ENCODE results near the gene WDR88. TPM values are rescaled to one million over a fixed set of nuclear protein-coding genes. Genes with fewer than 3 reads are reported as not detected.

WDR88 gene
- total RNA-seq, 1 donor from 2014 or later, result not detected

- no peaks in the 10 kb centered on the region for H3K9me3 Mint-ChIP-seq (ENCODE audit: unreplicated experiment)
- TF ChIP-seq CTCF (IDR thresholded peaks at IDR 0.05; ENCODE audit: unreplicated experiment), result no peak
- no peak overlapping the region for H3K27ac Mint-ChIP-seq (ENCODE audit: unreplicated experiment)
- no peaks in the 10 kb centered on the region for H3K36me3 Mint-ChIP-seq (ENCODE audit: low read depth, unreplicated experiment)
- no peak for DNase-seq (ENCODE audit: low spot score)
- H3K4me1 Mint-ChIP-seq (ENCODE audit: unreplicated experiment), result peaks cover 6% of the 10 kb centered on the region
- H3K4me3 Mint-ChIP-seq (ENCODE audit: unreplicated experiment), result no peak overlapping the region
- peaks cover 8% of the 10 kb centered on the region for H3K27me3 Mint-ChIP-seq (ENCODE audit: unreplicated experiment)
These were observed 71.6 kb downstream of the WDR88 start for GRCh38 chr19:33203529-33203928.

GRCh38 chr19:33204136-33204973, 72.4 kb downstream of the WDR88 start:
- Mint-ChIP-seq H3K36me3 (ENCODE audit: low read depth, unreplicated experiment) (no peaks in the 10 kb centered on the region), H3K27me3 (ENCODE audit: unreplicated experiment) (peaks cover 8% of the 10 kb centered on the region), H3K4me1 (ENCODE audit: unreplicated experiment) (peaks cover 7% of the 10 kb centered on the region), H3K9me3 (ENCODE audit: unreplicated experiment) (no peaks in the 10 kb centered on the region), H3K4me3 (ENCODE audit: unreplicated experiment) (no peak overlapping the region), H3K27ac (ENCODE audit: unreplicated experiment) (no peak overlapping the region)
- DNase-seq (ENCODE audit: low spot score), result no peak
- TF ChIP-seq CTCF (IDR thresholded peaks at IDR 0.05; ENCODE audit: unreplicated experiment), result no peak

- no peak overlapping the region for H3K27ac Mint-ChIP-seq (ENCODE audit: unreplicated experiment)
- no peaks in the 10 kb centered on the region for H3K36me3 Mint-ChIP-seq (ENCODE audit: low read depth, unreplicated experiment)
- H3K9me3 Mint-ChIP-seq (ENCODE audit: unreplicated experiment), result no peaks in the 10 kb centered on the region
- H3K27me3 Mint-ChIP-seq (ENCODE audit: unreplicated experiment), result peaks cover 10% of the 10 kb centered on the region
- DNase-seq (ENCODE audit: low spot score), result no peak
- no peak overlapping the region for H3K4me3 Mint-ChIP-seq (ENCODE audit: unreplicated experiment)
- peaks cover 7% of the 10 kb centered on the region for H3K4me1 Mint-ChIP-seq (ENCODE audit: unreplicated experiment)
- TF ChIP-seq CTCF (IDR thresholded peaks at IDR 0.05; ENCODE audit: unreplicated experiment), result no peak
These were observed 73.2 kb downstream of the WDR88 start for GRCh38 chr19:33205110-33205509.

- DNase-seq (ENCODE audit: low spot score), result no peak
- no peak for TF ChIP-seq CTCF (IDR thresholded peaks at IDR 0.05; ENCODE audit: unreplicated experiment)
- H3K27ac Mint-ChIP-seq (ENCODE audit: unreplicated experiment), result no peak overlapping the region
- no peaks in the 10 kb centered on the region for H3K36me3 Mint-ChIP-seq (ENCODE audit: low read depth, unreplicated experiment)
- H3K27me3 Mint-ChIP-seq (ENCODE audit: unreplicated experiment), result peaks cover 10% of the 10 kb centered on the region
- H3K4me3 Mint-ChIP-seq (ENCODE audit: unreplicated experiment), result no peak overlapping the region
- H3K4me1 Mint-ChIP-seq (ENCODE audit: unreplicated experiment), result peaks cover 7% of the 10 kb centered on the region
- H3K9me3 Mint-ChIP-seq (ENCODE audit: unreplicated experiment), result no peaks in the 10 kb centered on the region
These were observed 73.8 kb downstream of the WDR88 start for GRCh38 chr19:33205531-33206260.

Measured in endothelial cell (in vitro differentiated cells).